Measurements from ENCODE around the gene COL4A1.

The COL4A1 gene

DNA sequence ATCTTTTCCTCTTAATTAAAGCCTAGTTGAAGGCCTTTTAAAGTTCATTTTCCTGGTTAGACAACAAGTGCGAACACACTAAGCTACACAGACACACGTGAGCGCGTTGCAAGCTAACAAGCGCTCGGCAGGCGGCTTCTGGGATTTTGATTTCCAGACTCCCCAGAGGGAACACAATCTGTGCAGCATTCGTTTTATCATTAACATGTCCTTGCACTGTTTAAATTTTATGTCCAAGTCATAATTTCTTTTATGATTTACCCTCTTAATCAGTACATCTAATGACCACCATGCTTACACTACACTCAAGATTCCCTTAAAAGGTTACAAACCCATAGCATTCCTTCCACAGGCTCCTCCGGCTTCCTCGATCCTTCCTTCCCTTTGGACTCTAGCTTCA, 16.8 kb downstream of the COL4A1 start:
- no peak for TF ChIP-seq GATA2 (IDR thresholded peaks at IDR 0.05; ENCODE audit: low read depth, low read length)
- TF ChIP-seq GATA3 (IDR thresholded peaks at IDR 0.05; ENCODE audit: low read depth, low read length): no peak

DNA sequence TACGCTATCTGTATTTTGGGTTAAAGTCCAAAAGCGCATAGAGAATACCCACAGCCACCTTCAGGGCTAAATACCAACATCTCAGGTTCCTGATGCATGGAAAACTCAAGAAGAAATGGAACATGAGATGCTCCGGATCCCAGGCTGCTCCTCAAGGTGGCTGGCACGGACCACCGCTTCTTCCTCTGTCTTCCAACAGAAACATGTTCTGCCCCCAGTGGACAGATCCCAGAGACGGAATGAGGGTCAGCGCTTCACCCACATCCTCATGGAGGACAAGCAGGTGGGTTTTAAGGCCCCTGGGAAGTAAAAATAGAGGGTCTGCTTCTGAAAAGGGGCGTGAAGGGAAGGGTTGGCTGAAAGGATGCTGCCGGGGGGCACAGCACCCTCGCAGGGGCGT, 17.3 kb downstream of the COL4A1 start:
- TF ChIP-seq GATA2 (IDR thresholded peaks at IDR 0.05; ENCODE audit: low read depth, low read length) (no peak), GATA3 (IDR thresholded peaks at IDR 0.05; ENCODE audit: low read depth, low read length) (no peak)

DNA sequence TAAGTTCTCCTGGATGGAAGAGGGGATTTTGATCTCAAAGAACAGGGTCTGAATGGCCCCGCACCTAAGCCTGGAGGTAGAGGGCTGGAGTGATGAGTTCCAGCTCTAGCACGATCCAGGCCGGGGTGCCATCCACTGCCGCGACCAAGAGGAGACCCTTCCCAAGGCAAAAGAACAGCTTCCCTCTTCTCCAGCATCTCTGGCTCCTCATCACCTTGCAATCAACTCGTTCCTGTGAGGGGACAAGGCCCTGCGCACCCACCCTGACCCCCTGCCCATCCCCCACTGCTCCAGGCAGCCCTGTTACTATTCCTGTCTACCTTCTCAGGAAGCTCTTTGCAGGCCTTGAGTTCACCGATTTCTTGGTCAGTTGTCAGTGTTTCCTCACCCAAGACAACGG, 17.8 kb downstream of the COL4A1 start:
- TF ChIP-seq GATA2 (IDR thresholded peaks at IDR 0.05; ENCODE audit: low read depth, low read length): no peak
- no peak for TF ChIP-seq GATA3 (IDR thresholded peaks at IDR 0.05; ENCODE audit: low read depth, low read length)

DNA sequence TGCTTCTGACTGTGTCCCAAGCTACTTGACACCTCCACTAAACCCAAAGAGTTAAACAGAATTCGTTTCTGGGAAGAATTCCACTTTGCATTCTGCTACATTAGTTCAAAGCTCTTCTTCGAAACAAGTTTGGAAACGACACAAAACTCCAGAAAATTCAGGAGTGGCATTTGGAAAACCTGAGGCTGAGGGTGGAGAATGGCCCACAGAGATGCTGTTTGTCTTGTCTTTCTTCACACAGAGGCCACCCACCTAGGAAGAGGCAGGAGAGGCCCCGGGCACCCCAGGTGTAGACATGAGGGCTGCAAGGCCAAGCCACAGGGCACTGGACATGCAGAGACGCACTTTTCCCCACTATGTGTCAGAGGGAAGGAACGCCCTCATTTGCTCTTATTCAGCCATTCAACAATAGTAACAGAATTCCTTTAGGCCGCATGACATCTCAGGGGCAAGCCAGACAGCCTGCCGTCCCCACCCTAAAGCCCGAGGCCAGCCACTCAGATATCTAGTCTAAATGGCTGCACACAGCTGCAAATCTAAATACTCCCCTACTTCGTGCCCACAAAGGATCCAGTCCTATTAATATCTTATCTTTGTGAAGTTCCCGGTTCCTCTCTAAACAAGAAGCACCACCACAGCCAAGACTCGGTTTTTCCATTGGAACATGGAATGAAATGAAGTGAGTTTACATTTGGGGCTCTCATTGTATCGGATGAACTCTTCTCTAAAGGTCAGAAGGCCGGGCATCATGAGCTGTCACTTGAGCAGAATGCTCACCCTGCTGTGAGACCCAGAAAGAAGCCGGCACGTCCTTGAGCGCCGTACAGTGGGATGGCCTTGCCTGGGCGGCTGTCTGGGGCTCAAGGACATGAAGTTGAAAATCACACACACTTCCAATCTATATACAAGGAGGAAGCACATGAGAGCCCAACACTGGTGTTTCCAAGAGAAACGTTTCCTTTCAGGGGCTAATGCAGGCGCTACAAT, 19.8 kb downstream of the COL4A1 start:
- no peak for TF ChIP-seq GATA3 (IDR thresholded peaks at IDR 0.05; ENCODE audit: low read depth, low read length)

DNA sequence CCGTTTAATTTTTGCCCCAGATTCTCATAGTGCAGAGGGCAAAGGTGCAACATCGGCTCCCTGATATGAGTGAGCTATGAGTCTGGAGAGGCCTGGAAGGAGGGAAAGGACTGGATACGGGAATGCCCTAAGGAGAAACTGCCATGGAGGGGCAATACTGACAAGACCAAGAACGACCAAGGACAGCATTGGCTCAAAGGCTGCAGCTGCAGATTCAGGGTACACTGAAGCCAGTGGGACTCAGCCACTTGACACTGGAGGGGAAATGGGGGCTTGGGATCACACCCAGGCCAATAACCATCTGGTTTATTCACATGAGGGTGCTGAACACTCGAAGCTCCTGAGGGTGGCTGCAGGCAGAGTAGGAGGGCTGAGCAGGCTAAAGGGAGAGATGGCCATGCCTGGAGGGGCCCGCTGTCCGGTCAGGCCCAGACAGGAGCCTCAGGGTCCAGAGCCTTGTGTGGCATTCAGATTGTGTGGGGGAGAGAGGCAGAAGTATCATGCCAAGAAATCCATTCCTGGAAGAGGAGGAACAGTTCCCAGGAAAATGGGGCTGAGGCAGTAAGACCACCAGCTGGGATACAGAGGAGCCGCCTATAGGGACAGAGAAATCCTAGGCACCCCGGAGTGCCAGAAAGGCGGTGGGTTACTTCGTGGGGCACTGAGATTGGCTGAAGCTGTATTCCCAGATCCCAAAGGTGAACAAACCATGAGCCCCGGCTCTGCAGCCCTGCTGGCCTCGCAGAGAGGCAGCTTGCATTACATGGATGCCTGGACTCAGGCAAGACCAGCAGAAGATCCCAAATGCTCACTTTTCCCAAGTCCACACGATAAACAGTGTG, 20.7 kb downstream of the COL4A1 start:
- TF ChIP-seq GATA2 (IDR thresholded peaks at IDR 0.05; ENCODE audit: low read depth, low read length): no peak

DNA sequence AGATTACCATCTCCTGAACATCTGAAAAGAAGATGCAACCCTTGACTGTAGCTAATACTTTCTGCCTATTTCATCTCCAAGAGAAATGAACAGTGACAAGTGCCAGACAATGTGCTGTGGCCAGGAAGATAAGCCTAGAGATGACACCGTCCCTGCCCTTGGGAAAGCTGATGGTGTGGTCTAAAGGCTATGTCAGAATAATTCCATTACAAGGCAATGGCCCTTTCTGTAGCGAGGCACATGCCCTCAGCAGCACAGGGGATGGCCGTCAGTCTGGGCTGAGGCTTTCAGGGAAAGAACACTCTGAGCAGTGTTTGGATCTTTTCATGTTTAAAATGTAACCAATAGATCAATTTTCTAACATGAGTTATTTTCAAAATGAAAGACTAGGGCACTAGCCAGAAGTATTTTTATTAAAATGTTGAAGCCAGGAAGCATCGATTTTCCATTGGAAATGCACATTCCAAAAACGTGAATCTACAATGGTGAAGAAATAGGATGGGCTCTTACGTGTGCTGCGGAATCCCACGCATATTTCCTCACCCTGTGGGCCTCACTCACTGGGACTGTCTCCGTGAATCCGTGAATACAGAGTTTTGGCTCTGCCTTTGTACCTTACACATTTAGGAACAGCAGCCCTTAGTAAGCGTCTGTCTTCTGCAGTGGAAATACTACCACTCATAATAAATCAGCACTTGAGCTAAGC, 22.0 kb downstream of the COL4A1 start:
- 0 out of 2 replicates have a peak, but pooled peaks have one; percentile 32 for TF ChIP-seq GATA2 (IDR thresholded peaks at IDR 0.05; ENCODE audit: low read depth, low read length)
- no peak for TF ChIP-seq GATA3 (IDR thresholded peaks at IDR 0.05; ENCODE audit: low read depth, low read length)

DNA sequence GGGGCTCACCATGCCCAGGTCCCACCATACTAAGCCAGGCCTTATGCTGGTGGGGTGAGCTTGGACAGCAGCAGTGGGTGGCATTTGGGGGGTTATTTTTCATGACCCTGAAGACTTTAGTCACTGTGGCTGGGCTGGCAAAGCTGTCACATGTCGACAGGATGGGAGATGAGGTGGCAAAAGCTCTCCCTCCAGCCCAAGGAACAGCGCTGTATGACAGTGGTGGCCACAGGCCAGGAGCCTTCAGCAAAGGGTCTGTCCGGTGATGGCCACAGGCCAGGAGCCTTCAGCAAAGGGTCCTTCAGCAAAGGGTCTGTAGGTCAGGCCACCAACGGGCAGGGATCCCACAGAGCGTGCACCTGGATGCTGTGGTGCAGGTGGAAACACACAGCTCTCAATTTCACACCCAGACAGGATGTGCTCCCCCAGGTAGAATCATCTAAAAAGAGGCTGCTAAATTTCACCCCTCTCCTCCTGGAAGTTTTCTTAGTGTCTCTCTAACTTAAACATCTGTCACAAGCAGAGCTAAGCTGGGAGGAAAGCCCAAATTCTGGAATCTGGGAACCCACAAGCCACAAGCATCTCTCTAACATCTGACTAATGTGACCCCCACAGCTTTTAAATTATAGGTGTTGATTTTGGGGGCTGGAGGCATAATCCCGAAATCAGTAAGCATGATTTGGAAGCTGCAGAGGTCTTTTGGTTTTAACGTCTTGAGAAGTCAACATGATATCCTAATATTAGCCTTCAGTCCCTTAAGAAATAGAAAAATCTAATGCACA, 23.0 kb downstream of the COL4A1 start:
- TF ChIP-seq GATA2 (IDR thresholded peaks at IDR 0.05; ENCODE audit: low read depth, low read length) (no peak), GATA3 (IDR thresholded peaks at IDR 0.05; ENCODE audit: low read depth, low read length) (no peak)

DNA sequence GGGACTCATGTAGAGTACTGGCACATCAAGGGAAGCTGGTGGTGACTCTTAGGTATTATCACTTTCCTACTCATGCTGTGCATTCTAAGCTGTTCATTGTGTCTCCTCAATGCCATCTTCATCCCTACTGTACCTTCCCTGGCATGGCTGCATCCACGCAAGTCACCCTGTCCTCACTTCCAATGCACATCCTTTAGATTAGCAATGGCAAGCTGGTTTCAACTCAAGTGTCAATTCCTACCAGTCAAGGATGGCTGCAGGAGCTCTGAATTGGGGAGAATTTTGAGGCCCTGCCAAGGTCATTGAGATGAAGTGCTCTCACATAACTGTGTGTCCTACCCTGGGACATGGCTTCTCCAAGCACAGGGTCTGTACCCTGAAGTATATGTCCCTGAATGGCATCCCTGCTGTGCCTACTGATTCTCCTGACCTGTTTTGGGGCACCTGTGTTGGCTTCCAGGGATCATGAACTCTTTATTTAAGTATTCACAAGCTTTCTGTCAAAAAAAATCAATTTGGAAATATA, 24.6 kb downstream of the COL4A1 start:
- TF ChIP-seq GATA2 (IDR thresholded peaks at IDR 0.05; ENCODE audit: low read depth, low read length) (no peak), GATA3 (IDR thresholded peaks at IDR 0.05; ENCODE audit: low read depth, low read length) (no peak)

DNA sequence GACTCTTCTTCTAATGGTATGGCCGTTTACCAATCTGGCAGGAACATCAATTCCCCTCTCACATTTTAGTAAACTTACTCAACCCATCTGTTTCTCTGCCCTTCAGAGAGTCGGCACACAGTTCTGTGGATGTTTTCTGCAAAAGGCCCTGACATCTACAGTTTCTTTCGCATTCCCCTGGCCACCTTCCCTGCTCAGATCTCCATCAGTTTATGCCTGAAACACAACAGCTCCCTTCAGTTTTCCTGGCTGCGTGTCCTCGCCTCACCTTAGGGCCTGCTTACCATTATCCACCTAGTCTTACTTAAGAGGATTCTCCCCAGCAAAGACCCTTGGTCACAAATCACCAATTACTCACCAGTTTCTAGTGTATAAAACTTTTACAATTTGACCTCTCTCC, 25.2 kb downstream of the COL4A1 start:
- TF ChIP-seq GATA2 (IDR thresholded peaks at IDR 0.05; ENCODE audit: low read depth, low read length): no peak

DNA sequence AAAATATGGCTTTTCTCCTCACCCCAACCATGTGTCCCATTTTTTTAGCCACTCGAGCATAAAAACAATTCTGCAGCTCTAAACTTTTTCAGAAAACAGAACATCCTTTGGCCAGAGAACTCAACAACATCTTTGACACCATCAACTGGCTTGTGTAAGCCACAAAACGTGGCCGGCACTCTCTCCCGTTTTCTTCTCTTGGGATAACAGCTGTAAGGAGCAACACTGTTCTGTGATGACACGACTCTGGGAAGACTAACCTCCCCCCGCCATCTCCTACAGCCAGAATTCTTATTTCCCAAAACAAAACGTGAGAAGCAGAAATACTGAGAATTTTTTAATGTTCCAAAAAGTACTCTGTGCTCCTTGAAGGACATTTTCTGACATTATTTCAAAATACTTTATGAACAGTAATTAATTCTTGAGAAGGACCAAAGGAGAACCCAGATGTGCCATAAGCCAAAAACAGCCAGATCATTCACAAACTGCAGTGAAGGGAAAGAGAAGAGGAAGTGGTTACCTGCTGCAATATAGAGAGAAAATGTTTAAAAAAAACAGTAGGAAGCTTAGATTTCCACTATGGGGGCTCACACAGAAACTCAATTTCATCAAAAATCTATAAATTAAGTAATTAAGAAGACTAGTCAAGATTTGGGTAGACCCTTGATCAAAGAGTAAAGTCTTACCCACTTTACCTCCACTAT, 25.8 kb downstream of the COL4A1 start:
- TF ChIP-seq GATA2 (IDR thresholded peaks at IDR 0.05; ENCODE audit: low read depth, low read length) (no peak), GATA3 (IDR thresholded peaks at IDR 0.05; ENCODE audit: low read depth, low read length) (no peak)

DNA sequence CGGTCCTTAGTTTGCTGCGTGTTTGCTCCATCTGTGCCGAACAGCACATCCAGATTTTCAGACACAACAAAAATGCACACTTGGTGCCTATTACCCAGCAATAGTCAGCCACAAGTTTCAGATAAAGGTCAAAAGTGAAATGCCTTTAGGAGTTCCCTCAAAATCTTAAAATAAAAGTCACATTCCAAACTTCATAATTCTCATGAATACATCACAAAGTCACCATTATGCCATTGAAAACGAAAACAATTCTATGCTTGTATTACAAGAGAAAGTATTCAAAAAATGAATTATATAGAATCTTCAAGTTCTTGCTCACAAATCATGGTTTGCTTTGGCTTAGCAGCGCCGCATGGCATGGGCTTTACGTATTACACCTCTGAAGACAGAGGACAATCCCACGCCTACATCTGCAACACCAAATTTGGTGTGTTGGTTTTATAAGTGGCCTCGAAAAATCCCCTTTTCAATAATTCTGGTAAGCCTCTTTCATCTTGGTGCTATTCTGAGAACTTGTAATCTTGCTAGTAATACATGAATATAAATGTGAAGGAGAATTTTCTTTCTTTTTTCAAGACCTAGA, 26.6 kb downstream of the COL4A1 start:
- TF ChIP-seq GATA2 (IDR thresholded peaks at IDR 0.05; ENCODE audit: low read depth, low read length) (no peak), GATA3 (IDR thresholded peaks at IDR 0.05; ENCODE audit: low read depth, low read length) (no peak)

DNA sequence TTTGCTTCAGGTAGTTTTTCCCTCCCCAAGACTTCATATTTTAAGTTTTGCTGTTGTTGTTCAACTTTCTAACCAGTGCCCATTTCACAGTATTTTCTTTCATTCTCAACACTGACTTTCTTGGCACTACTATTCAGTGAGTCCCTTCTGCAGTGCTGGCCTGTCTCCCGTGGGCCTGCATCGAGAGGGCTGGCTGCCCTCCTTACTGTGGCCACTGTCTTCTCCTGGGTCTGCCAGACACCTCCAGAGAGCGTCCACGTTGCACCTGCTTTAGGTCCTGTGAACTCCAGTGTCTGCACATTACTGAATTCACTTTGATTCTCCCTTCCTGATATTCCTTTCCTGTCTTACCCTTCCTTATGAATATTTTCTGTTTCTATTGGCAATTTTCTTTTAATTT, 27.3 kb downstream of the COL4A1 start:
- TF ChIP-seq GATA2 (IDR thresholded peaks at IDR 0.05; ENCODE audit: low read depth, low read length) (no peak), GATA3 (IDR thresholded peaks at IDR 0.05; ENCODE audit: low read depth, low read length) (no peak)

All from SH-SY5Y (cell line).